Calu3 (cell line): ENCODE measurements around the gene RESP18. TPM values are rescaled to one million over a fixed set of nuclear protein-coding genes. Genes with fewer than 3 reads are reported as not detected.

Experiments used
- BruUV-seq: library from RNA; stranded (reverse); fragments of 400-500 nt; replicated peaks from 2 replicates; lab custom pipeline; 2021; lab: Mats Ljungman, UMichigan
- CTCF ChIA-PET: fragments of 300-600 bp; sonication (Branson Sonifier 250); formaldehyde crosslinking; loops from one replicate; lab custom pipeline; 2022; ENCODE audit warnings: antibody characterized with exemption; lab: Charles Lee
- DNase-seq: peaks from one replicate; pipeline ENCODE4 v3.0.0; 2022
- H3K27ac Mint-ChIP-seq: one replicate; pipeline ENCODE4 v1.8.0; 2022; ENCODE audit warnings: mixed read lengths; ENCODE audit not compliant: unreplicated experiment
- H3K27me3 Mint-ChIP-seq: one replicate; pipeline ENCODE4 v1.8.0; 2022; ENCODE audit warnings: mixed read lengths; ENCODE audit not compliant: unreplicated experiment
- H3K36me3 Mint-ChIP-seq: one replicate; pipeline ENCODE4 v1.8.0; 2022; ENCODE audit warnings: mild to moderate bottlenecking, moderate library complexity, mixed read lengths; ENCODE audit not compliant: insufficient read depth, unreplicated experiment
- H3K4me1 Mint-ChIP-seq: one replicate; pipeline ENCODE4 v1.8.0; 2022; ENCODE audit warnings: mild to moderate bottlenecking, low read depth, mixed read lengths; ENCODE audit not compliant: unreplicated experiment
- H3K4me3 Mint-ChIP-seq: one replicate; pipeline ENCODE4 v1.8.0; 2022; ENCODE audit warnings: mild to moderate bottlenecking, low read depth, moderate library complexity, mixed read lengths; ENCODE audit not compliant: unreplicated experiment
- H3K9me3 Mint-ChIP-seq: one replicate; pipeline ENCODE4 v1.8.0; 2022; ENCODE audit warnings: low read depth, mixed read lengths; ENCODE audit not compliant: unreplicated experiment
- intact Hi-C: fragments of 100-400 bp; cut with micrococcal nuclease; formaldehyde crosslinking; loops from one replicate; pipeline ENCODE4 v1.10.0; 2022; ENCODE audit not compliant: unreplicated experiment
- total RNA-seq: library from RNA; stranded (reverse); gene quantifications from 2 replicates; pipeline ENCODE4 v1.2.3, GENCODE V29; 2022
- TF ChIP-seq, protein P1 (sequence below): fragments of 200-600 bp; IDR thresholded peaks from one replicate; pipeline ENCODE4 v1.8.0; 2022; ENCODE audit warnings: antibody characterized with exemption; ENCODE audit not compliant: unreplicated experiment

The RESP18 gene
- total RNA-seq, 1 experiment from 2014 or later: not detected

DNA sequence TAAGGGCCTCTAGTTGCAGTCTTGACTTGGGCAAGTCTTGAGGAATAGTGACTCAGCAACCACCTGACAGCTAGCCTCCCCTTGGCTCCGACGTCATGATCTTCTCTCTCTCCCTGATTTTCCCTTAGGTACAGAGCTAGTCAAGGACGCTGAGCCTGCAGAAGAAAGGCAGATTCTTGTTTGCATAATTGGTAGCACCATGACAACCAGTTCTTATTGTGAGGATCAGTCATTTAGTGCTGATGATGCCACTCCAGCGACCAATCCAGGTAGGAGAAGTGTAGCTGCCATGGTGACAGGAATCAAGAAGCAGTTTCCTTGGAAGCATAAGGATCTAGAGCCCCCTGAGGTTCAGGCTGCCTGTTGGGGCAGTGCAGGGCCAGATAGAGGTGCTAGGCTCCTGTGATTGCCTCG, 2.8 kb upstream of the RESP18 start:
- Mint-ChIP-seq H3K27me3 (peaks cover 97% of the 10 kb centered on the region), H3K9me3 (no peaks in the 10 kb centered on the region), H3K4me3 (no peak overlapping the region), H3K36me3 (no peaks in the 10 kb centered on the region), H3K4me1 (no peaks in the 10 kb centered on the region), H3K27ac (no peak overlapping the region)
- DNase-seq: no peak
- TF ChIP-seq, protein P1, sequence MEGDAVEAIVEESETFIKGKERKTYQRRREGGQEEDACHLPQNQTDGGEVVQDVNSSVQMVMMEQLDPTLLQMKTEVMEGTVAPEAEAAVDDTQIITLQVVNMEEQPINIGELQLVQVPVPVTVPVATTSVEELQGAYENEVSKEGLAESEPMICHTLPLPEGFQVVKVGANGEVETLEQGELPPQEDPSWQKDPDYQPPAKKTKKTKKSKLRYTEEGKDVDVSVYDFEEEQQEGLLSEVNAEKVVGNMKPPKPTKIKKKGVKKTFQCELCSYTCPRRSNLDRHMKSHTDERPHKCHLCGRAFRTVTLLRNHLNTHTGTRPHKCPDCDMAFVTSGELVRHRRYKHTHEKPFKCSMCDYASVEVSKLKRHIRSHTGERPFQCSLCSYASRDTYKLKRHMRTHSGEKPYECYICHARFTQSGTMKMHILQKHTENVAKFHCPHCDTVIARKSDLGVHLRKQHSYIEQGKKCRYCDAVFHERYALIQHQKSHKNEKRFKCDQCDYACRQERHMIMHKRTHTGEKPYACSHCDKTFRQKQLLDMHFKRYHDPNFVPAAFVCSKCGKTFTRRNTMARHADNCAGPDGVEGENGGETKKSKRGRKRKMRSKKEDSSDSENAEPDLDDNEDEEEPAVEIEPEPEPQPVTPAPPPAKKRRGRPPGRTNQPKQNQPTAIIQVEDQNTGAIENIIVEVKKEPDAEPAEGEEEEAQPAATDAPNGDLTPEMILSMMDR: no peak
- BruUV-seq: no TSS peak
- CTCF ChIA-PET: interaction anchor here (0.5 to 0.8 kb wide), 2 partner anchors 10 to 16 kb away, joined by 3 read pairs; no protein-coding TSS in a partner anchor
- intact Hi-C loops: no loop called here

DNA sequence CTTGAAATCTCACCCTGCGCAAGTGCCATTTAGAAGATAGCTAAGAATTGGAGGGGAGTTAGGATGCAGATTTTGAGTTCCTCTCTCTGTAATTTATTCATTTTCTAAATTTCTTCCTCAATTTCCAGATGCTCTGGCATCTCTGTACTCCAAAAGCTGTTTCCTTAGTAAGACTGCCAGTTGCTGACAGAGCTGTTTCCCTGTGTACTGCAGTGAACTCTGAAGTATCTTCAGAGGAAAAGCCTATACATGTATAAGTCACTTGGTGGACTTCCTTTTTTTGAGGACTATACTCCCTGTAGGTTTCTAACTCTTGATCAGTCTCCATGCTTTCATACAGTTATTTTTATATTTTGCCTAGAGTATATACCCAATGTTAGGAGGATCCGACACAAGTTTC, 1.5 kb upstream of the RESP18 start:
- no peaks in the 10 kb centered on the region for H3K9me3 Mint-ChIP-seq
- intact Hi-C loops: no loop called here
- TF ChIP-seq, protein P1: no peak
- BruUV-seq: no TSS peak
- no peak for DNase-seq
- H3K4me3 Mint-ChIP-seq: no peak overlapping the region
- no peak overlapping the region for H3K27ac Mint-ChIP-seq
- no peaks in the 10 kb centered on the region for H3K36me3 Mint-ChIP-seq
- peaks cover 98% of the 10 kb centered on the region for H3K27me3 Mint-ChIP-seq
- CTCF ChIA-PET: interaction anchor here (1.0 kb wide), 1 partner anchor 21 kb away, joined by 4 read pairs; no protein-coding TSS in a partner anchor
- H3K4me1 Mint-ChIP-seq: no peaks in the 10 kb centered on the region

DNA sequence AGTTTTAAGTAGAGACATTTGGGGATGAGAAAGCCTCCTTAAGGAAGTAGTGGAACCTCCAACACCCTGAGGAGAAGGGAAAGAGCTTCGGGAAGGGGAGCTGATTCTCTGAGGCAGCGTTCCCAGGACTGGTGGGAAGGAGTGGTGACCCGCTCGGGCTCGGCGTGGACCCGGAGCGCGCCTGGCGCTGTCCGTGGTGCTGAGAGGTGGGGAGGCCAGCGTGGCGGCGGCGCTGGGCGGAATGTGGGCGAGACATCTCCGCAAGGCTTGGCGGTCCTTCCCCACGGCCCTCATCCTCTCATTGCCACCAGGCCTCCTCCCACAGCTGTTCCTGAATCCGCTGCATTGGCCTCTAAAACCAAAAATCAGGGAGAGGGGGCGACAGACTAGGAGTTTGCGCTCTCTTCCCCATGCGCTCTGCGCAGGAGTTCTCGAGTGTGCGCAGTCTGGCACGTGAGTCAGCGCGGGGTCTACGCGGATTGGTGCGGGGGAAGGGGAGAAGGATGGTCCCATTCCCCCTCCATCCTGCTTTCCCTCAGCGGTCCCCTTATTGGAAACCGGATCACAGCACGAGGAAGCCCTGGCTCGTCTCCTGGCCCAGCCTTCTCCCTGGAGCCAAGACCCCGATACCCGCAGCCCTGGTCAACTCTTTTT, 857 bp downstream of the RESP18 start:
- no TSS peak for BruUV-seq
- Mint-ChIP-seq H3K27ac (no peak overlapping the region), H3K4me3 (no peak overlapping the region), H3K9me3 (no peaks in the 10 kb centered on the region), H3K27me3 (peaks cover 97% of the 10 kb centered on the region), H3K36me3 (no peaks in the 10 kb centered on the region), H3K4me1 (no peaks in the 10 kb centered on the region)
- CTCF ChIA-PET: interaction anchor here (0.5 kb wide), 1 partner anchor 325 kb away, joined by 3 read pairs; no protein-coding TSS in a partner anchor
- intact Hi-C loops: no loop called here
- TF ChIP-seq, protein P1: no peak
- no peak for DNase-seq

GRCh38 chr2:219327719-219328118, 4.8 kb downstream of the RESP18 start:
- Mint-ChIP-seq H3K4me1 (no peaks in the 10 kb centered on the region), H3K9me3 (no peaks in the 10 kb centered on the region), H3K4me3 (no peak overlapping the region), H3K27ac (no peak overlapping the region), H3K36me3 (no peaks in the 10 kb centered on the region), H3K27me3 (peaks cover 94% of the 10 kb centered on the region)
- DNase-seq: no peak
- CTCF ChIA-PET: no interaction called here
- intact Hi-C loops: no loop called here
- TF ChIP-seq, protein P1: no peak
- BruUV-seq: no TSS peak
